ENCODE data around the gene RASGRF1. TPM values are rescaled to one million over a fixed set of nuclear protein-coding genes. Genes with fewer than 3 reads are reported as not detected.
"Not testable (repeated sequence)": the region's sequence is repeated elsewhere in the genome, so short reads cannot be mapped to it uniquely, and the experiment has no call there.

The RASGRF1 gene
- total RNA-seq, 3 donors from 2014 or later, result 0.22 to 0.35 TPM; not detected in 1

DNA sequence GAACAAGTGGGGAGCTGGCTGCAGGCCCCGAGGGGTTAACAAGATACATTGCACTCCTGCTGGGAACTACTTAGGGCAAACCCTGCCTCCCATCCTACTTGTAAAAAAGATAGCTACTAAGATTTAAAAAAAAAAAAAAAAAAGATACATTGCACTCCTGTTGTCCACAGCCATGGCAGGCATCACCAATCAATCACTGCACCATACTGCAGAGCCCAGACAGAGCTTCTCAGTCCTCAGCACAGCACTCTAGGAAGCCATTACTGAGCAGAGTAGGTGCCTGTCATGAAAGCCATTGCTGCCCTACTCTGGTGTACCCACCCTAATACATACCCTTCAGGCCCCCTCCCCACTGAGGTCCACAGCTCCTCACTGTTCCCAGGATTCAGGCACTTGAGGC lies 64.8 kb downstream of the RASGRF1 start:
- ATAC-seq, result no peak
- DNase-seq, result no peak
- no peaks in the 10 kb centered on the region for H3K36me3 ChIP-seq (ENCODE audit: low read depth)
- intact Hi-C loops (cut with DNase I, micrococcal nuclease), result loop anchor here in 1 of 2 donors (5.0 kb wide), 1 partner anchor 156 kb away; no protein-coding TSS in a partner anchor
- TF ChIP-seq, protein P1, sequence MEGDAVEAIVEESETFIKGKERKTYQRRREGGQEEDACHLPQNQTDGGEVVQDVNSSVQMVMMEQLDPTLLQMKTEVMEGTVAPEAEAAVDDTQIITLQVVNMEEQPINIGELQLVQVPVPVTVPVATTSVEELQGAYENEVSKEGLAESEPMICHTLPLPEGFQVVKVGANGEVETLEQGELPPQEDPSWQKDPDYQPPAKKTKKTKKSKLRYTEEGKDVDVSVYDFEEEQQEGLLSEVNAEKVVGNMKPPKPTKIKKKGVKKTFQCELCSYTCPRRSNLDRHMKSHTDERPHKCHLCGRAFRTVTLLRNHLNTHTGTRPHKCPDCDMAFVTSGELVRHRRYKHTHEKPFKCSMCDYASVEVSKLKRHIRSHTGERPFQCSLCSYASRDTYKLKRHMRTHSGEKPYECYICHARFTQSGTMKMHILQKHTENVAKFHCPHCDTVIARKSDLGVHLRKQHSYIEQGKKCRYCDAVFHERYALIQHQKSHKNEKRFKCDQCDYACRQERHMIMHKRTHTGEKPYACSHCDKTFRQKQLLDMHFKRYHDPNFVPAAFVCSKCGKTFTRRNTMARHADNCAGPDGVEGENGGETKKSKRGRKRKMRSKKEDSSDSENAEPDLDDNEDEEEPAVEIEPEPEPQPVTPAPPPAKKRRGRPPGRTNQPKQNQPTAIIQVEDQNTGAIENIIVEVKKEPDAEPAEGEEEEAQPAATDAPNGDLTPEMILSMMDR (IDR thresholded peaks at IDR 0.05), result no peak
- no peaks in the 10 kb centered on the region for H3K9me3 ChIP-seq
- no peak overlapping the region for H3K4me3 ChIP-seq
- no peaks in the 10 kb centered on the region for H3K4me1 ChIP-seq (ENCODE audit: low read depth)

DNA sequence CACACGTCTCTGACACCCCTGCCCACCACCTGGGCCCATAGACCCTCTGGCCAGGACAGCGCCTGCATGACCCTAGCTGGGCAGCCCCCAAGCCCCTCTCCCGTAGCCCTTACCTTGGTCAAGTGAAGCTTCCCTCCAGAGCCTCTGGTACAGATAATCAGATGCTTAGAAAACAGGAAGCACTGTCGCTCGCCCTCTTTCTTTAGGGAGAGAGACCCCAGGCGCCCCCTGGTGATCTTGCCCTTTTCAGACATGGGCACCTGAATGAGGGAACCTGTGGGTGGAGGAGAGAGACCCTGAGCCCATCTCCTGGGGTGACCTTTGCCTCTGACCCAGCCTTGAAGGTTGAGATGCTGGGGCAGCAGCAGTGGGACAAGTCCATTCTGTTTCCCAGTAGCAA lies 65.4 kb downstream of the RASGRF1 start:
- Histone ChIP-seq H3K4me1 (ENCODE audit: low read depth) (no peaks in the 10 kb centered on the region), H3K9me3 (no peaks in the 10 kb centered on the region), H3K36me3 (ENCODE audit: low read depth) (no peaks in the 10 kb centered on the region), H3K4me3 (no peak overlapping the region)
- ATAC-seq, result peak; percentile 11
- intact Hi-C loops (cut with DNase I, micrococcal nuclease), result loop anchor here in 1 of 2 donors (5.0 kb wide), 1 partner anchor 157 kb away; no protein-coding TSS in a partner anchor
- TF ChIP-seq, protein P1 (IDR thresholded peaks at IDR 0.05), result no peak
- DNase-seq, result peak in 1 of 3 donors; percentile 46

DNA sequence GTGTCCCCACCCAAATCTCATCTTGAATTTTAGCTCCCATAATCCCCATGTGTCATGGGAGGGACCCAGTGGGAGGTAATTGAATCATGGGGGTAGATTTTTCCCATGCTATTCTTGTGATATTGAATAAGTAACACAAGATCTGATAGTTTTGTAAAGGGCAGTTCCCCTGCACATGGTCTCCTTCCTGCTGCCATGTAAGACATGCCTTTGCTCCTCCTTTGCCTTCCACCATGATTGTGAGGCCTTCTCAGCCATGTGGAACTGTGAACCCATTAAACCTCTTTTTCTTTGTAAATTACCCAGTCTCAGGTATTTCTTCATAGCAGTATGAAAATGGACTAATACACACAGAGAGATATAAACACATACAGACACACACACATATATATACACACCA lies 66.1 kb downstream of the RASGRF1 start:
- H3K4me1 ChIP-seq (ENCODE audit: low read depth); H3K9me3 ChIP-seq; ATAC-seq; H3K36me3 ChIP-seq (ENCODE audit: low read depth); intact Hi-C loops (cut with DNase I, micrococcal nuclease); H3K4me3 ChIP-seq; DNase-seq: not testable (repeated sequence)

DNA sequence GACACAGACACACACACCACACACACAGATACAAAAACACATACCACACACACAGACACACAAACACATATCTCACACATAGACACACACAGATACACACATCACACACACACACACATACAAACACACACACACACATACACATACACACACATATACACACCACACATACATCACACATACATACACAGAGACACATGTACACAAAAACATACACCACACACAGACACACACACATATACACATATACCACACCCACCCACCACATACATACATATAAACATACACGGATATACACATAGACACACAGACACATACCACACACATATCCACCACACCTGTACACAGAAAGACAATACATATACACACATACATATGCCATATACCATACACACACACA lies 66.7 kb downstream of the RASGRF1 start:
- no peak for ATAC-seq
- intact Hi-C loops (cut with DNase I, micrococcal nuclease), result no loop called here

DNA sequence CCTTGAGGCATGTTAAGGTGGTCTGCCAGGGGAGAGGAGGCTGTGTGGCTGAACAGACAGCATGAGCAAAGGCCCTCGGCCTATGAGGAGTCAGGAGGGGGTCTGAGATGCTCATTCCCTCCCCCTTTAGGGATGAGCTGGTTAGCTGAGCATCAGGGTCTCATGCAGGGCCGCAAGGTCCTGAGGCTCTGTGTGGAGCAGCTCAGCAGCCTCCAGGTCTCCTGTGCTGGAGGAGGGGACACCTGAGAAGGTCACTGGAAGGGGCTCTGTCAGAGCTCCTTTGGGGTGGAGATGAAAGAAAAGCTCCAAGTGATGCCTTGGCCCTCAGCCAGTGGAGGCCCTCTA lies 67.1 kb downstream of the RASGRF1 start:
- DNase-seq, result no peak
- H3K36me3 ChIP-seq (ENCODE audit: low read depth), result no peaks in the 10 kb centered on the region
- ATAC-seq, result no peak
- no peak overlapping the region for H3K4me3 ChIP-seq
- intact Hi-C loops (cut with DNase I, micrococcal nuclease), result no loop called here
- H3K9me3 ChIP-seq, result no peaks in the 10 kb centered on the region
- H3K4me1 ChIP-seq (ENCODE audit: low read depth), result no peaks in the 10 kb centered on the region
- TF ChIP-seq, protein P1 (IDR thresholded peaks at IDR 0.05), result no peak

More for the DNA sequence above, 66.7 kb downstream of the RASGRF1 start:
- no peaks in the 10 kb centered on the region for H3K4me1 ChIP-seq (ENCODE audit: low read depth)
- no peaks in the 10 kb centered on the region for H3K36me3 ChIP-seq (ENCODE audit: low read depth)
- TF ChIP-seq, protein P1 (IDR thresholded peaks at IDR 0.05), result no peak
- no peak for DNase-seq
- H3K9me3 ChIP-seq, result no peaks in the 10 kb centered on the region
- no peak overlapping the region for H3K4me3 ChIP-seq

DNA sequence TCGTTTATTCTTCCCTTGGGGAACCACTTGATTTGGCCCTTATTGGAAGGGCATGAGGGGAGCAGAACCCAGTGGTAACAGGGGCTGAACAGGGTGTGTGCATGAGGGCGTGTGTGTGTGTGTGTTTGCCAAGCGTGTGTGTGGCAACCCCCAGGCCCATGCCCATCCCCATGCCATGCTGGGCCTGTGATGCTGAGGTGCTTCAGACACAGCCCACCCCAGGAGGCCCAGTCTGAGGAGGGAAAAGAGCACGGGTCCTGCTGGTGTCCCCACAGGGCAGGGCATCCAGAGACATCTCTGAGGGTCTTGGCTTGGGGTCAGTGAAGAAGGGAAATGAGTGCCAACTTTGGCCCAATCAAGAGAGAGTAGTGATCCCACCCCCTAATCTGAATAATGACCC lies 71.6 kb downstream of the RASGRF1 start:
- intact Hi-C loops (cut with DNase I, micrococcal nuclease), result no loop called here
- Histone ChIP-seq H3K4me3 (no peak overlapping the region), H3K9me3 (no peaks in the 10 kb centered on the region), H3K36me3 (ENCODE audit: low read depth) (no peaks in the 10 kb centered on the region), H3K4me1 (ENCODE audit: low read depth) (no peaks in the 10 kb centered on the region)
- no peak for ATAC-seq
- DNase-seq, result no peak
- TF ChIP-seq, protein P1 (IDR thresholded peaks at IDR 0.05), result no peak
